Lower leg skin (tissue), 4 donors: ENCODE results near the gene ROR1. TPM values are rescaled to one million over a fixed set of nuclear protein-coding genes. Genes with fewer than 3 reads are reported as not detected.

Experiments used
- DNase-seq, 2 donors: peaks; one replicate each; pipeline ENCODE4 v3.0.0-alpha.2; 2019; ENCODE audit warnings: low spot score in 2 of 2
- H3K4me3 ChIP-seq: fragments of 200-600 bp; sonication (generic); 2 replicates; pipeline ENCODE4 v1.5.1; 2017; ENCODE audit warnings: mild to moderate bottlenecking, low read depth; ENCODE audit not compliant: poor library complexity, severe bottlenecking
- CTCF ChIP-seq, 3 donors: fragments of 450-650 bp; IDR thresholded peaks; one replicate each; pipeline ENCODE4 v1.5.1; 2016; ENCODE audit warnings: antibody characterized with exemption in 3 of 3, mild to moderate bottlenecking in 3 of 3, moderate library complexity in 2 of 3
- POLR2A ChIP-seq, 2 donors: fragments of 450-650 bp; IDR thresholded peaks; one replicate each; pipeline ENCODE4 v1.6.1; 2016 to 2017; ENCODE audit warnings: antibody characterized with exemption in 2 of 2, mild to moderate bottlenecking in 1 of 2, moderate library complexity in 1 of 2
- WGBS, 2 donors: methylation state at CpG; one replicate each; pipeline ENCODE4 v1.1.5; 2018; 5-methylcytosine and 5-hydroxymethylcytosine counted together
- intact Hi-C: fragments of 100-400 bp; cut with DNase I; formaldehyde crosslinking; loops from one replicate; pipeline ENCODE4 v1.15.0; 2023; ENCODE audit warnings: low total_unique reads
- total RNA-seq, 4 donors: library from RNA; depleted of rRNA; stranded (reverse); fragments of >200 nt; gene quantifications; one replicate each; pipeline ENCODE4 v1.1.0, GENCODE V29; 2016

Gene ROR1
- total RNA-seq, 4 donors from 2014 or later = 12.9 to 28.6 (median 22.5) TPM

GRCh38 chr1:64046891-64047290 lies 273.1 kb downstream of the ROR1 start:
- intact Hi-C loops = no loop called here
- TF ChIP-seq POLR2A (IDR thresholded peaks at IDR 0.05) (no peak), CTCF (IDR thresholded peaks at IDR 0.05) (no peak)
- DNase-seq = no peak
- no peak overlapping the region for H3K4me3 ChIP-seq

- intact Hi-C loops = no loop called here
- 61 to 70% methylated on average over 1 of the region's 1 CpG for WGBS, 2 donors
- DNase-seq = no peak
- no peak overlapping the region for H3K4me3 ChIP-seq
- no peak for TF ChIP-seq CTCF (IDR thresholded peaks at IDR 0.05)
- no peak for TF ChIP-seq POLR2A (IDR thresholded peaks at IDR 0.05)
These were observed 273.8 kb downstream of the ROR1 start for GRCh38 chr1:64047549-64047996.

- DNase-seq = no peak
- no peak overlapping the region for H3K4me3 ChIP-seq
- intact Hi-C loops = no loop called here
- WGBS, 2 donors = 77 to 80% methylated on average over 9 of the region's 9 CpGs
- no peak for TF ChIP-seq POLR2A (IDR thresholded peaks at IDR 0.05)
- no peak for TF ChIP-seq CTCF (IDR thresholded peaks at IDR 0.05)
These were observed 276.2 kb downstream of the ROR1 start for GRCh38 chr1:64049900-64050540.

GRCh38 chr1:64050601-64051000 lies 276.8 kb downstream of the ROR1 start:
- TF ChIP-seq CTCF (IDR thresholded peaks at IDR 0.05) (no peak), POLR2A (IDR thresholded peaks at IDR 0.05) (no peak)
- H3K4me3 ChIP-seq = no peak overlapping the region
- intact Hi-C loops = no loop called here
- no peak for DNase-seq
- 50 to 62% methylated on average over 2 of the region's 2 CpGs for WGBS, 2 donors

- intact Hi-C loops = no loop called here
- DNase-seq = no peak
- no peak overlapping the region for H3K4me3 ChIP-seq
- TF ChIP-seq CTCF (IDR thresholded peaks at IDR 0.05) = no peak
- no peak for TF ChIP-seq POLR2A (IDR thresholded peaks at IDR 0.05)
These were observed 278.0 kb downstream of the ROR1 start for GRCh38 chr1:64051796-64052195.

GRCh38 chr1:64052777-64053176 lies 279.0 kb downstream of the ROR1 start:
- no peak overlapping the region for H3K4me3 ChIP-seq
- WGBS, 2 donors = 80 to 96% methylated on average over 1 of the region's 1 CpG
- no peak for DNase-seq
- TF ChIP-seq POLR2A (IDR thresholded peaks at IDR 0.05) = no peak
- TF ChIP-seq CTCF (IDR thresholded peaks at IDR 0.05) = no peak
- intact Hi-C loops = no loop called here
